Neutrophil (primary cell): ENCODE data around the gene EIF4A2.

Source experiments
- H3K27ac ChIP-seq: fragments of 200-600 bp; sonication (generic); 2 replicates; pipeline ENCODE4 v1.5.1; 2016; ENCODE audit warnings: mild to moderate bottlenecking, moderate library complexity
- H3K27me3 ChIP-seq: fragments of 200-600 bp; sonication (generic); 2 replicates; pipeline ENCODE4 v1.6.0; 2016; ENCODE audit warnings: mild to moderate bottlenecking
- H3K36me3 ChIP-seq: fragments of 200-600 bp; sonication (generic); 2 replicates; pipeline ENCODE4 v1.5.1; 2017
- H3K4me1 ChIP-seq, 2 experiments: fragments of 200-600 bp in 1 of 2; sonication (generic) in 1 of 2; 1 replicate in 1 of 2; 2 replicates in 1 of 2; pipeline versions ENCODE4 v1.5.1 to v1.6.1; 2013 to 2016; ENCODE audit warnings: low read depth in 1 of 2, low read length in 1 of 2, mild to moderate bottlenecking in 1 of 2, moderate library complexity in 1 of 2; ENCODE audit not compliant: control insufficient read depth in 1 of 2, insufficient read depth in 1 of 2
- H3K4me3 ChIP-seq, 2 experiments: fragments of 200-600 bp in 1 of 2; sonication (generic) in 1 of 2; 1 replicate in 1 of 2; 2 replicates in 1 of 2; pipeline ENCODE4 v1.5.1; 2013 to 2016; ENCODE audit warnings: low read depth in 1 of 2, low read length in 1 of 2, mild to moderate bottlenecking in 1 of 2, moderate library complexity in 1 of 2
- H3K9me3 ChIP-seq: fragments of 200-600 bp; sonication (generic); 2 replicates; pipeline ENCODE4 v1.5.1; 2016
- CTCF ChIP-seq: fragments of 200-600 bp; sonication (generic); IDR thresholded peaks from 2 replicates; pipeline ENCODE4 v1.5.1; 2016; ENCODE audit warnings: antibody characterized with exemption

The EIF4A2 gene

GRCh38 chr3:186751480-186751879 is 31.9 kb upstream of the EIF4A2 start:
- Histone ChIP-seq H3K4me3 (no peak overlapping the region), H3K36me3 (no peaks in the 10 kb centered on the region), H3K9me3 (no peaks in the 10 kb centered on the region), H3K4me1 (no peaks in the 10 kb centered on the region), H3K27ac (no peak overlapping the region), H3K27me3 (no peaks in the 10 kb centered on the region)
- no peak for TF ChIP-seq CTCF

GRCh38 chr3:186754006-186754405 is 29.4 kb upstream of the EIF4A2 start:
- Histone ChIP-seq H3K4me1 (no peaks in the 10 kb centered on the region), H3K36me3 (no peaks in the 10 kb centered on the region), H3K27me3 (no peaks in the 10 kb centered on the region), H3K9me3 (no peaks in the 10 kb centered on the region), H3K27ac (no peak overlapping the region), H3K4me3 (no peak overlapping the region)
- TF ChIP-seq CTCF: no peak

GRCh38 chr3:186754871-186755270 is 28.5 kb upstream of the EIF4A2 start:
- H3K4me1 ChIP-seq: no peaks in the 10 kb centered on the region
- TF ChIP-seq CTCF: no peak
- no peaks in the 10 kb centered on the region for H3K36me3 ChIP-seq
- no peak overlapping the region for H3K27ac ChIP-seq
- H3K4me3 ChIP-seq: no peak overlapping the region
- no peaks in the 10 kb centered on the region for H3K9me3 ChIP-seq
- H3K27me3 ChIP-seq: no peaks in the 10 kb centered on the region

- H3K4me3 ChIP-seq: no peak overlapping the region
- H3K36me3 ChIP-seq: no peaks in the 10 kb centered on the region
- no peaks in the 10 kb centered on the region for H3K9me3 ChIP-seq
- H3K4me1 ChIP-seq: no peaks in the 10 kb centered on the region
- no peak for TF ChIP-seq CTCF
- H3K27me3 ChIP-seq: no peaks in the 10 kb centered on the region
- H3K27ac ChIP-seq: no peak overlapping the region
Observed at GRCh38 chr3:186757214-186757613, 26.2 kb upstream of the EIF4A2 start.

- no peaks in the 10 kb centered on the region for H3K36me3 ChIP-seq
- no peaks in the 10 kb centered on the region for H3K4me1 ChIP-seq
- H3K4me3 ChIP-seq: no peak overlapping the region
- H3K9me3 ChIP-seq: no peaks in the 10 kb centered on the region
- H3K27me3 ChIP-seq: no peaks in the 10 kb centered on the region
- no peak overlapping the region for H3K27ac ChIP-seq
- TF ChIP-seq CTCF: no peak
Observed at GRCh38 chr3:186757686-186758220, 25.6 kb upstream of the EIF4A2 start.
